Measurements from ENCODE around the gene HOXD3.

DNA sequence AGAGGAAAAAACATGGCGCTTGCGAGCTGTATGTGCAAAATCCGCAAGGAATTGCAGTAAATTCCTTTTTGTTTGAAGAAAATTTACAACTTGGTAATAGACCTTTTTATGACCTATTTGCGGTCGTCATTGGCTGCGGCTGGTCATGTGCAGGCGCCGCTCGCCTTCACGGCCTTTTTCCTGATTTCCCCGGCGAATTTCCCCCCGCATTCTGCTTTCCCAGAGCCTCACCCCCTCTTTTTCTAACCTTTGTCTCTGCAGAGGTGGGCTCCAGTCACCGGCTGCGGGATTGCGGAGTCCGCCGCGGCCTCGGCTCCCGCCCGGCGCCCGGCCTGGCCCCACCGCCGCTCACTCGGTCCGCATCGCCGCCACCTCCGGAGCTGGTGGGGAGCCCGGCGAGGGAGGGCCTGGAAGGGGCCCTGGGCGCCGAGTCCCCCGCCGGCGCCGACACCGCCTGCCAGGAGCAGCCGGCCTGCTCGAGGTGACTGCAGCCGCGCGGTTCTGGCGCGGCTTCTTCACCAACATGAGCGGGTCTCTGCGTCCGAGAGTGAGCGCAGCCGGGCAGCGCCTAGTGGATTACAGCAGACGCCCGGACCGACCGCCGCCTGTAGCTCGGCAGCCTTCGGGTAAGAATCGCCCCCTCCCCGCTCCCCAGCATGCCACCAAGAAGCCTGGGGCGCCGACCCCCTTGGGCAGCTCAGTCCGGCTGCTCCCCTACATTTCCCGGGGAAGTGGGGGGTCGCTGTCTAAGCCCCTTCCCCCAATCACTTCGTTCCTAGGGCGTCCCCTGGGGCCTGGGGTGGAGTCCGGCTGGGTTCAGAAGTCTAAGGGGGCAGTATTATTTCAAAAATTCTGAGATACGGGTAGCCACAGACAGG is 20.5 kb upstream of the HOXD3 start:
- TF ChIP-seq, protein P1, sequence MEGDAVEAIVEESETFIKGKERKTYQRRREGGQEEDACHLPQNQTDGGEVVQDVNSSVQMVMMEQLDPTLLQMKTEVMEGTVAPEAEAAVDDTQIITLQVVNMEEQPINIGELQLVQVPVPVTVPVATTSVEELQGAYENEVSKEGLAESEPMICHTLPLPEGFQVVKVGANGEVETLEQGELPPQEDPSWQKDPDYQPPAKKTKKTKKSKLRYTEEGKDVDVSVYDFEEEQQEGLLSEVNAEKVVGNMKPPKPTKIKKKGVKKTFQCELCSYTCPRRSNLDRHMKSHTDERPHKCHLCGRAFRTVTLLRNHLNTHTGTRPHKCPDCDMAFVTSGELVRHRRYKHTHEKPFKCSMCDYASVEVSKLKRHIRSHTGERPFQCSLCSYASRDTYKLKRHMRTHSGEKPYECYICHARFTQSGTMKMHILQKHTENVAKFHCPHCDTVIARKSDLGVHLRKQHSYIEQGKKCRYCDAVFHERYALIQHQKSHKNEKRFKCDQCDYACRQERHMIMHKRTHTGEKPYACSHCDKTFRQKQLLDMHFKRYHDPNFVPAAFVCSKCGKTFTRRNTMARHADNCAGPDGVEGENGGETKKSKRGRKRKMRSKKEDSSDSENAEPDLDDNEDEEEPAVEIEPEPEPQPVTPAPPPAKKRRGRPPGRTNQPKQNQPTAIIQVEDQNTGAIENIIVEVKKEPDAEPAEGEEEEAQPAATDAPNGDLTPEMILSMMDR (optimal IDR thresholded peaks at IDR 0.05 in 1 of 3, IDR thresholded peaks at IDR 0.05 in 1 of 3, conservative IDR thresholded peaks at IDR 0.05 in 1 of 3; ENCODE audit: extremely low read depth in 1 of 3, insufficient read depth in 2 of 3, low read length in 3 of 3), result no peak
- no peak for TF ChIP-seq EZH2 (IDR thresholded peaks at IDR 0.05; ENCODE audit: low read length)

Data from keratinocyte (primary cell).